Trophoblast cell (in vitro differentiated cells and primary cell): ENCODE results near the gene KCNQ1.

Experiments used
- DNase-seq, 2 donors: peaks; one replicate each; pipeline ENCODE4 v3.0.0-alpha.2; 2016
- H2AFZ ChIP-seq: 2 replicates; pipeline ENCODE4 v1.6.1; 2013; ENCODE audit warnings: low read length, moderate library complexity, mild to moderate bottlenecking; ENCODE audit not compliant: insufficient read depth, poor library complexity
- H2AK5ac ChIP-seq: 2 replicates; pipeline ENCODE4 v1.6.1; 2013; ENCODE audit warnings: mild to moderate bottlenecking, low read length
- H2BK120ac ChIP-seq: 2 replicates; pipeline ENCODE4 v1.6.1; 2013; ENCODE audit warnings: low read length, mild to moderate bottlenecking, moderate library complexity; ENCODE audit not compliant: insufficient read depth, poor library complexity
- H2BK12ac ChIP-seq: 2 replicates; pipeline ENCODE4 v1.6.1; 2013; ENCODE audit warnings: mild to moderate bottlenecking, low read length, moderate library complexity
- H2BK5ac ChIP-seq: 2 replicates; pipeline ENCODE4 v1.6.1; 2013; ENCODE audit warnings: low read length, low read depth, moderate library complexity, mild to moderate bottlenecking; ENCODE audit not compliant: poor library complexity
- H3K14ac ChIP-seq: 2 replicates; pipeline ENCODE4 v1.6.1; 2013; ENCODE audit warnings: mild to moderate bottlenecking, low read length
- H3K18ac ChIP-seq: 2 replicates; pipeline ENCODE4 v1.6.1; 2013; ENCODE audit warnings: mild to moderate bottlenecking, low read length
- H3K23ac ChIP-seq: 2 replicates; pipeline ENCODE4 v1.6.1; 2013; ENCODE audit warnings: low read length
- H3K27ac ChIP-seq: 2 replicates; pipeline ENCODE4 v1.5.1; 2013; ENCODE audit warnings: low read depth, mild to moderate bottlenecking, inconsistent platforms, low read length, moderate library complexity
- H3K27me3 ChIP-seq: 2 replicates; pipeline ENCODE4 v1.6.1; 2013; ENCODE audit warnings: inconsistent platforms, mild to moderate bottlenecking, low read length, moderate library complexity; ENCODE audit not compliant: insufficient read depth
- H3K36me3 ChIP-seq, 2 experiments: 1 replicate in 1 of 2; 2 replicates in 1 of 2; pipeline ENCODE4 v1.6.1; 2013; ENCODE audit warnings: low read length in 2 of 2, mild to moderate bottlenecking in 2 of 2, moderate library complexity in 1 of 2; ENCODE audit not compliant: insufficient read depth in 2 of 2, control insufficient read depth in 1 of 2
- H3K4ac ChIP-seq: 2 replicates; pipeline ENCODE4 v1.6.1; 2013; ENCODE audit warnings: low read depth, mild to moderate bottlenecking, low read length, moderate library complexity
- H3K4me1 ChIP-seq, 2 experiments: 1 replicate in 1 of 2; 2 replicates in 1 of 2; pipeline ENCODE4 v1.6.1; 2013; ENCODE audit warnings: low read length in 2 of 2, mild to moderate bottlenecking in 2 of 2, moderate library complexity in 1 of 2; ENCODE audit not compliant: insufficient read depth in 2 of 2, control insufficient read depth in 1 of 2
- H3K4me2 ChIP-seq: 2 replicates; pipeline ENCODE4 v1.6.1; 2013; ENCODE audit warnings: inconsistent platforms, mild to moderate bottlenecking, low read length, moderate library complexity
- H3K4me3 ChIP-seq: 2 replicates; pipeline ENCODE4 v1.5.1; 2013; ENCODE audit warnings: mild to moderate bottlenecking, low read depth, low read length, inconsistent platforms
- H3K79me1 ChIP-seq: one replicate; pipeline ENCODE4 v1.6.1; 2013; ENCODE audit warnings: low read length
- H3K79me2 ChIP-seq: 2 replicates; pipeline ENCODE4 v1.6.1; 2013; ENCODE audit warnings: low read length, mild to moderate bottlenecking; ENCODE audit not compliant: control insufficient read depth, insufficient read depth, poor library complexity
- H3K9ac ChIP-seq: 2 replicates; pipeline ENCODE4 v1.6.1; 2013; ENCODE audit warnings: mild to moderate bottlenecking, low read length
- H3K9me3 ChIP-seq: 2 replicates; pipeline ENCODE4 v1.6.1; 2013; ENCODE audit warnings: low read depth, mild to moderate bottlenecking, control low read depth, inconsistent platforms, low read length; ENCODE audit not compliant: insufficient read depth
- H4K12ac ChIP-seq: 2 replicates; pipeline ENCODE4 v1.6.1; 2013; ENCODE audit warnings: low read depth, mild to moderate bottlenecking, low read length, moderate library complexity
- H4K8ac ChIP-seq: 2 replicates; pipeline ENCODE4 v1.6.1; 2013; ENCODE audit warnings: low read depth, mild to moderate bottlenecking, low read length, moderate library complexity
- H4K91ac ChIP-seq: one replicate; pipeline ENCODE4 v1.6.1; 2013; ENCODE audit warnings: low read depth, mild to moderate bottlenecking, low read length, moderate library complexity
- WGBS: extraction: QIAGEN DNeasy Blood & Tissue Kit; methylation state at CpG from one replicate; pipeline ENCODE4 v1.1.7; 2013; ENCODE audit warnings: missing lambda C conversion rate; ENCODE audit not compliant: insufficient read length, insufficient coverage; ENCODE audit errors: extremely low coverage; 5-methylcytosine and 5-hydroxymethylcytosine counted together

KCNQ1 gene

DNA sequence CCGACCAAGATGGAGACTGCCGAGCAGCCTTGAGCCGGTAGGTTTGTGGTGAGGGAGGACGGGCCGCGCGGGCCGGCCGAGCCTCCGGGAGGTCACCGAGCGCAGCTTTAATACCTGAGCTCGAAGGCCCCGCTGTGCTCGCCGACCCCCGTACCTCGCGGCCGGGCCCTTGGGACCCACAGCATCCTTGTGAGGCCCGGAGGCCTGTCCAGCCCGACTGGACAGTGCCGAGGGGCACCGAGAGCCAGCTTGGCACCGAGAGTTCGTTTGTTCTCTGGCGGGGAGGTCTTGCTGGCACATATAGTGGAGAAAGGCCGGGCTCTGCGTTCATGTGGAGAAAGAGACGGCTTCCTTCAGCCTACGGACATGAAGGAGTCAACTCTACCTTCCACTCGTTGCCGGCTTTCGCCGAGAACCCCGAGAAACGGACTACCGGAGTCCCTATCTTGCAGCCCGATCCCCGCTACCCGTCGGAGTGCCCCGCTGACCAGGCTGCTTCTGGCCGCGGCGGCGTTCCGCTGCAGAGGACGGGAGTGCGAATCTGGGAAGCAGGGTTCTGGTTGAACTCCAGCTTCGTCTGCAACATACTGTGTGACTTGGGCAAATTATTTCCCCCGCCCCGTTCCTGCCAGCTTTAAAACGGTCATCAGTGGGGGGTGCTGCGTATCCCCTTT, 43.9 kb upstream of the KCNQ1 start:
- no peak for DNase-seq

DNA sequence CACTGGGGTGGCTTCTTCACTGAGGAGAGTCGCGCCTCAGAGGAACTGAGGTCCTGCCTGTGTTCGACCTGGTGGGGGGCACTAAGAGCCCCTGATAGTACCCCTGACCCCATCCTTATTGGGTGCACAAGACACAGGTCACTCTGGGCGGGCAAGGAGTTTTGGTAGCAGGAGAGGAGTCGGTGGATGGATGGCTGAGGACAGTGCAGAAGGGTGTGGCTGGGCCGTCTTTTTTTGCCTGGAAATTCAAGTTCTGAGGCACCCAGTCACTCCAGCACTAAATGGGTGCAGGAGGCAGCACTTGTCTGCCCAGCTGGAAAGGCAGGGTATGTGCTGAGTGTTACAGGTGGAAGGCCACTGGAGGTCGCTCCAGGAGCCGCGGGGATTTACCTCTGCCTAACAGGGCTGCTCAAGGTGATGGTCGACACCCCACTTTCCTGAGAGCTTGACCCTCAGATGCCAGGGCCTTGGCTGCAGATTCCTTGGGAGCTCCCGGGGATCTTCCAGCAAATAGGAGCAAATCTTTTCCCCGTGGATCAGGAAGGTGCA, 43.3 kb upstream of the KCNQ1 start:
- Histone ChIP-seq H3K4me3 (peak overlapping the region; percentile 96), H3K27me3 (no peaks in the 10 kb centered on the region), H3K79me2 (peaks cover 10% of the 10 kb centered on the region), H4K91ac (peak overlapping the region; percentile 94), H3K4ac (peak overlapping the region; percentile 96), H2BK5ac (no peak overlapping the region), H3K36me3 (peaks cover 32 to 36% of the 10 kb centered on the region in 2 experiments), H3K14ac (peak overlapping the region; percentile 92), H2BK12ac (no peak overlapping the region), H3K4me2 (peak overlapping the region; percentile 94), H3K18ac (no peak overlapping the region), H3K9ac (peak overlapping the region; percentile 100), H2BK120ac (no peak overlapping the region), H2AFZ (no peak overlapping the region), H3K23ac (no peak overlapping the region), H3K4me1 (peaks cover 12 to 16% of the 10 kb centered on the region in 2 experiments), H4K8ac (peak overlapping the region; percentile 96), H4K12ac (peak overlapping the region; percentile 76), H3K79me1 (peaks cover 11% of the 10 kb centered on the region), H2AK5ac (peak overlapping the region; percentile 98), H3K9me3 (no peaks in the 10 kb centered on the region), H3K27ac (no peak overlapping the region)
- WGBS: no CpG with 5 or more reads among the region's 12 CpGs
- no peak for DNase-seq

More for the DNA sequence above, 43.9 kb upstream of the KCNQ1 start:
- H3K9me3 ChIP-seq: no peaks in the 10 kb centered on the region
- no peak overlapping the region for H3K23ac ChIP-seq
- no peak overlapping the region for H2BK12ac ChIP-seq
- peaks cover 12 to 16% of the 10 kb centered on the region in 2 experiments for H3K4me1 ChIP-seq
- WGBS: no CpG with 5 or more reads among the region's 55 CpGs
- H3K27ac ChIP-seq: peak overlapping the region; percentile 30
- H2AFZ ChIP-seq: peak overlapping the region; percentile 42
- H3K9ac ChIP-seq: peak overlapping the region; percentile 100
- peak overlapping the region; percentile 76 for H4K12ac ChIP-seq
- peak overlapping the region; percentile 51 for H3K18ac ChIP-seq
- H2BK120ac ChIP-seq: peak overlapping the region; percentile 86
- no peaks in the 10 kb centered on the region for H3K27me3 ChIP-seq
- peak overlapping the region; percentile 96 for H3K4me3 ChIP-seq
- H3K79me1 ChIP-seq: peaks cover 11% of the 10 kb centered on the region
- peaks cover 10% of the 10 kb centered on the region for H3K79me2 ChIP-seq
- H3K4me2 ChIP-seq: peak overlapping the region; percentile 94
- peak overlapping the region; percentile 98 for H2AK5ac ChIP-seq
- H3K14ac ChIP-seq: peak overlapping the region; percentile 92
- H4K8ac ChIP-seq: peak overlapping the region; percentile 96
- peak overlapping the region; percentile 52 for H2BK5ac ChIP-seq
- H4K91ac ChIP-seq: peak overlapping the region; percentile 94
- H3K36me3 ChIP-seq: peaks cover 38 to 42% of the 10 kb centered on the region in 2 experiments
- peak overlapping the region; percentile 96 for H3K4ac ChIP-seq

DNA sequence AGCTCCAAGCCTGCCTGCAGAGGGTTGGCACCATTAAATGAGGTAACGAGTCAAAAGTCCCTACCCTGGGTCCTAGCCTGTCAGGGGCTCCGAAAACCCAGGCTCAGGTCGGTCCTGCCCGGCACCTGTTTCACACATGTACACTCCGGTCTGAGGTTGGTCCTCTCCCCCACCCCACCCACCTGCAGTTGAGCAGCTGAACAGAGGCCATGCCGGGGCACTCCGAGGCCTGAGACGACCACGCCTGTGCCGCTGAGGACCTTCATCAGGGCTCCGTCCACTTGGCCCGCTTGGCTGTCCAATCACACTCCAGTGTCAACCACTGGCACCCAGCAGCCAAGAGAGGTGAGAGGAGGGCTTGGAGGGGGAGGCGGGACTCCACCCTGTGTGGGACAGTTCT, 42.7 kb upstream of the KCNQ1 start:
- no peak overlapping the region for H3K18ac ChIP-seq
- H2BK5ac ChIP-seq: no peak overlapping the region
- H2BK120ac ChIP-seq: no peak overlapping the region
- H2AK5ac ChIP-seq: no peak overlapping the region
- H3K4me2 ChIP-seq: peak overlapping the region; percentile 94
- H3K9ac ChIP-seq: no peak overlapping the region
- no peak overlapping the region for H3K27ac ChIP-seq
- H4K8ac ChIP-seq: no peak overlapping the region
- no peak overlapping the region for H3K4me3 ChIP-seq
- H2BK12ac ChIP-seq: no peak overlapping the region
- H2AFZ ChIP-seq: no peak overlapping the region
- no peak overlapping the region for H3K14ac ChIP-seq
- H3K9me3 ChIP-seq: no peaks in the 10 kb centered on the region
- peaks cover 12 to 16% of the 10 kb centered on the region in 2 experiments for H3K4me1 ChIP-seq
- no peak for DNase-seq
- WGBS: no CpG with 5 or more reads among the region's 13 CpGs
- H3K4ac ChIP-seq: no peak overlapping the region
- no peak overlapping the region for H4K91ac ChIP-seq
- peaks cover 10% of the 10 kb centered on the region for H3K79me2 ChIP-seq
- no peaks in the 10 kb centered on the region for H3K27me3 ChIP-seq
- H3K23ac ChIP-seq: no peak overlapping the region
- H3K36me3 ChIP-seq: peaks cover 26 to 30% of the 10 kb centered on the region in 2 experiments
- no peak overlapping the region for H4K12ac ChIP-seq
- peaks cover 11% of the 10 kb centered on the region for H3K79me1 ChIP-seq

DNA sequence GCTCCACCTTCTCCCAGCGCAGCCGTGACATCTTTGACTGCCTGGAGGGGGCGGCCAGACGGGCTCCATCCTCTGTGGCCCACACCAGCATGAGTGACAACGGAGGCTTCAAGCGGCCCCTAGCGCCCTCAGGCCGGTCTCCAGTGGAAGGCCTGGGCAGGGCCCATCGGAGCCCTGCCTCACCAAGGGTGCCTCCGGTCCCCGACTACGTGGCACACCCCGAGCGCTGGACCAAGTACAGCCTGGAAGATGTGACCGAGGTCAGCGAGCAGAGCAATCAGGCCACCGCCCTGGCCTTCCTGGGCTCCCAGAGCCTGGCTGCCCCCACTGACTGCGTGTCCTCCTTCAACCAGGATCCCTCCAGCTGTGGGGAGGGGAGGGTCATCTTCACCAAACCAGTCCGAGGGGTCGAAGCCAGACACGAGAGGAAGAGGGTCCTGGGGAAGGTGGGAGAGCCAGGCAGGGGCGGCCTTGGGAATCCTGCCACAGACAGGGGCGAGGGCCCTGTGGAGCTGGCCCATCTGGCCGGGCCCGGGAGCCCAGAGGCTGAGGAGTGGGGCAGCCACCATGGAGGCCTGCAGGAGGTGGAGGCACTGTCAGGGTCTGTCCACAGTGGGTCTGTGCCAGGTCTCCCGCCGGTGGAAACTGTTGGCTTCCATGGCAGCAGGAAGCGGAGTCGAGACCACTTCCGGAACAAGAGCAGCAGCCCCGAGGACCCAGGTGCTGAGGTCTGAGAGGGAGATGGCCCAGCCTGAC, 41.7 kb upstream of the KCNQ1 start:
- no peak overlapping the region for H2BK120ac ChIP-seq
- H3K23ac ChIP-seq: no peak overlapping the region
- H3K9ac ChIP-seq: no peak overlapping the region
- H4K91ac ChIP-seq: no peak overlapping the region
- H3K36me3 ChIP-seq: peaks cover 24 to 28% of the 10 kb centered on the region in 2 experiments
- H3K4me2 ChIP-seq: no peak overlapping the region
- WGBS: no CpG with 5 or more reads among the region's 31 CpGs
- H4K12ac ChIP-seq: no peak overlapping the region
- H3K4ac ChIP-seq: no peak overlapping the region
- no peak overlapping the region for H3K14ac ChIP-seq
- no peak overlapping the region for H3K18ac ChIP-seq
- no peak overlapping the region for H2AFZ ChIP-seq
- H3K27ac ChIP-seq: no peak overlapping the region
- H3K79me2 ChIP-seq: peaks cover 10% of the 10 kb centered on the region
- no peak overlapping the region for H3K4me3 ChIP-seq
- DNase-seq: no peak
- H3K4me1 ChIP-seq: peaks cover 12 to 16% of the 10 kb centered on the region in 2 experiments
- H3K27me3 ChIP-seq: no peaks in the 10 kb centered on the region
- H2AK5ac ChIP-seq: no peak overlapping the region
- no peak overlapping the region for H4K8ac ChIP-seq
- no peaks in the 10 kb centered on the region for H3K9me3 ChIP-seq
- H2BK12ac ChIP-seq: no peak overlapping the region
- no peak overlapping the region for H2BK5ac ChIP-seq
- peaks cover 11% of the 10 kb centered on the region for H3K79me1 ChIP-seq
